Gastrocnemius medialis (tissue), 4 donors: Measurements from ENCODE around the gene HSD11B2.

Experiments
- CTCF ChIP-seq, 5 experiments: fragments of 450-650 bp in 3 of 5; fragments of 200-600 bp in 2 of 5; sonication (generic) in 2 of 5; IDR thresholded peaks in 4 of 5; conservative IDR thresholded peaks in 1 of 5; 1 replicate in 4 of 5; 2 replicates in 1 of 5; pipeline ENCODE4 v1.5.1; 2016 to 2019; ENCODE audit warnings: antibody characterized with exemption in 5 of 5, mild to moderate bottlenecking in 3 of 5, moderate library complexity in 3 of 5
- POLR2A ChIP-seq, 2 donors: fragments of 450-650 bp; IDR thresholded peaks; one replicate each; pipeline ENCODE4 v1.6.1; 2017; ENCODE audit warnings: antibody characterized with exemption in 2 of 2, mild to moderate bottlenecking in 2 of 2, moderate library complexity in 2 of 2

GRCh38 chr16:67397036-67397801 is 33.7 kb upstream of the HSD11B2 start:
- TF ChIP-seq CTCF (IDR thresholded peaks at IDR 0.05 in 4 of 5, conservative IDR thresholded peaks at IDR 0.05 in 1 of 5) (no peak), POLR2A (IDR thresholded peaks at IDR 0.05) (no peak)
